ENCODE results near the gene HK1.

DNA sequence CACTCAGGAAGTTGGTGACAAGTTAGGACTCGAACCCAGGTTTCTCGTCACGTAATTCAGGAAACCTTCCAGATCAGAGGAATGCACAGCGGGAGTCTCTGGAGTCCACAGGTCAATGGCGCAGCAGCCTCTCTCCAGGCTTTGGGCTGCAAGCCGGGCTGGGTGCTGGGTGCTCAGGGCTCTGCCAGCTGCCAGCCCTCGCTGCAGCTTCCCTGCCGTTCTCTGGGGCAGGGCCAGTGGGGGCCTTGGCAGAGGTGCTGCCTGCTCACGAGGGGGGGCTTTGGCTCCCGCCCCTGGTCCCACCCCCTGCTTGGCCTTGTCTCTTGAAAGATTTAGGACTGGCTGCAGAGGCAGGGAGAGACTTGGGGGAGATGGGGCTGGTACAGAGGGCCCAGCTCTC is 138.4 kb downstream of the HK1 start, which contains the start of gene TACR2:
- TF ChIP-seq ZNF263 (CRISPR knock-in tag; IDR thresholded peaks at IDR 0.05; ENCODE audit: low read depth) (no peak), FOXJ3 (CRISPR knock-in tag; IDR thresholded peaks at IDR 0.05; ENCODE audit: borderline replicate concordance) (no peak)
- TF ChIP-seq, protein P1, sequence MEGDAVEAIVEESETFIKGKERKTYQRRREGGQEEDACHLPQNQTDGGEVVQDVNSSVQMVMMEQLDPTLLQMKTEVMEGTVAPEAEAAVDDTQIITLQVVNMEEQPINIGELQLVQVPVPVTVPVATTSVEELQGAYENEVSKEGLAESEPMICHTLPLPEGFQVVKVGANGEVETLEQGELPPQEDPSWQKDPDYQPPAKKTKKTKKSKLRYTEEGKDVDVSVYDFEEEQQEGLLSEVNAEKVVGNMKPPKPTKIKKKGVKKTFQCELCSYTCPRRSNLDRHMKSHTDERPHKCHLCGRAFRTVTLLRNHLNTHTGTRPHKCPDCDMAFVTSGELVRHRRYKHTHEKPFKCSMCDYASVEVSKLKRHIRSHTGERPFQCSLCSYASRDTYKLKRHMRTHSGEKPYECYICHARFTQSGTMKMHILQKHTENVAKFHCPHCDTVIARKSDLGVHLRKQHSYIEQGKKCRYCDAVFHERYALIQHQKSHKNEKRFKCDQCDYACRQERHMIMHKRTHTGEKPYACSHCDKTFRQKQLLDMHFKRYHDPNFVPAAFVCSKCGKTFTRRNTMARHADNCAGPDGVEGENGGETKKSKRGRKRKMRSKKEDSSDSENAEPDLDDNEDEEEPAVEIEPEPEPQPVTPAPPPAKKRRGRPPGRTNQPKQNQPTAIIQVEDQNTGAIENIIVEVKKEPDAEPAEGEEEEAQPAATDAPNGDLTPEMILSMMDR (IDR thresholded peaks at IDR 0.05) = no peak
